Uterus (tissue), 4 donors: ENCODE results near the gene OOSP2. TPM values are rescaled to one million over a fixed set of nuclear protein-coding genes. Genes with fewer than 3 reads are reported as not detected.

Source experiments
- DNase-seq, 2 donors: peaks; one replicate each; pipeline ENCODE4 v3.0.0-alpha.2; 2019 to 2020
- H3K27ac ChIP-seq, 2 donors: fragments of 200-600 bp; sonication (generic); 1 replicate in 1 of 2; 2 replicates in 1 of 2; pipeline ENCODE4 v1.5.1; 2016 to 2018
- H3K27me3 ChIP-seq, 2 donors: fragments of 200-600 bp; sonication (generic); one replicate each; pipeline ENCODE4 v1.5.1; 2018 to 2019; ENCODE audit warnings: control low read depth in 1 of 2
- H3K36me3 ChIP-seq, 2 donors: fragments of 200-600 bp; sonication (generic); one replicate each; pipeline ENCODE4 v1.5.1; 2019; ENCODE audit warnings: control low read depth in 1 of 2
- H3K4me1 ChIP-seq, 2 donors: fragments of 200-600 bp; sonication (generic); one replicate each; pipeline ENCODE4 v1.5.1; 2018 to 2019; ENCODE audit warnings: control low read depth in 1 of 2
- H3K4me3 ChIP-seq, 2 donors: fragments of 200-600 bp; sonication (generic); 1 replicate in 1 of 2; 2 replicates in 1 of 2; pipeline ENCODE4 v1.5.1; 2018 to 2019; ENCODE audit warnings: mild to moderate bottlenecking in 1 of 2
- H3K9me3 ChIP-seq, 2 donors: fragments of 200-600 bp; sonication (generic); one replicate each; pipeline ENCODE4 v1.5.1; 2019; ENCODE audit warnings: control low read depth in 1 of 2
- POLR2A ChIP-seq, 2 donors: fragments of 450-650 bp; IDR thresholded peaks; one replicate each; pipeline ENCODE4 v1.6.1; 2016; ENCODE audit warnings: antibody characterized with exemption in 2 of 2, mild to moderate bottlenecking in 1 of 2, moderate library complexity in 1 of 2
- intact Hi-C: fragments of 100-400 bp; cut with DNase I; formaldehyde crosslinking; loops from one replicate; pipeline ENCODE4 v1.15.1; 2023; ENCODE audit warnings: low total_unique reads
- total RNA-seq, 4 donors: library from RNA; depleted of rRNA in 3 of 4; stranded (reverse); fragments of >200 nt in 3 of 4; gene quantifications; one replicate each; pipeline versions ENCODE4 v1.1.0 to v1.2.4, GENCODE V29; 2014 to 2023
- TF ChIP-seq, protein P1 (sequence below), 4 experiments: fragments of 200-600 bp in 2 of 4; fragments of 450-650 bp in 2 of 4; sonication (generic) in 2 of 4; IDR thresholded peaks; one replicate each; pipeline ENCODE4 v1.5.1; 2016 to 2019; ENCODE audit warnings: antibody characterized with exemption in 4 of 4, mild to moderate bottlenecking in 2 of 4, moderate library complexity in 1 of 4
- donor health status: DM: yes; HTN: yes; CAD: no.

Gene OOSP2
- total RNA-seq, 4 donors from 2014 or later: not detected

DNA sequence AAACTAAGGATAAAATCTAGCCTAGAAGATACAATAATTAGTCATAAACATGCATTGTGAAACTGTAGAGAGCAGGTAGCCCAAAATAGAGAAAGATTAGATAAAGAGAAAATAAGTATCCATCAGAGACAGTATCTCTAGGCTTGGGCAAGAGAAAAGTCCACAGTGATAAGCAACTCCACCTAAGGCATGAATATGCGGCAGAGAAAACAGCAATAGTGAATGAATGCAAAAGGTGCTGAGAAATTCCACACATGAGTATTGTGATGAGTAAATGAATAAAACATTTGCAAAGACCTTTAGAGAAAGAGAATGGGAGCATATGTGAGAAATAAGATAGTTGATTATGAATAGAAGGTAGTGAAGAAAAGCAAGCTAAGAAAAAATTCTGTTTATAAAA is 57.0 kb downstream of the OOSP2 start:
- H3K9me3 ChIP-seq: no peaks in the 10 kb centered on the region
- H3K27ac ChIP-seq: no peak overlapping the region
- no peaks in the 10 kb centered on the region for H3K4me1 ChIP-seq
- intact Hi-C loops: no loop called here
- TF ChIP-seq POLR2A (IDR thresholded peaks at IDR 0.05): no peak
- TF ChIP-seq, protein P1, sequence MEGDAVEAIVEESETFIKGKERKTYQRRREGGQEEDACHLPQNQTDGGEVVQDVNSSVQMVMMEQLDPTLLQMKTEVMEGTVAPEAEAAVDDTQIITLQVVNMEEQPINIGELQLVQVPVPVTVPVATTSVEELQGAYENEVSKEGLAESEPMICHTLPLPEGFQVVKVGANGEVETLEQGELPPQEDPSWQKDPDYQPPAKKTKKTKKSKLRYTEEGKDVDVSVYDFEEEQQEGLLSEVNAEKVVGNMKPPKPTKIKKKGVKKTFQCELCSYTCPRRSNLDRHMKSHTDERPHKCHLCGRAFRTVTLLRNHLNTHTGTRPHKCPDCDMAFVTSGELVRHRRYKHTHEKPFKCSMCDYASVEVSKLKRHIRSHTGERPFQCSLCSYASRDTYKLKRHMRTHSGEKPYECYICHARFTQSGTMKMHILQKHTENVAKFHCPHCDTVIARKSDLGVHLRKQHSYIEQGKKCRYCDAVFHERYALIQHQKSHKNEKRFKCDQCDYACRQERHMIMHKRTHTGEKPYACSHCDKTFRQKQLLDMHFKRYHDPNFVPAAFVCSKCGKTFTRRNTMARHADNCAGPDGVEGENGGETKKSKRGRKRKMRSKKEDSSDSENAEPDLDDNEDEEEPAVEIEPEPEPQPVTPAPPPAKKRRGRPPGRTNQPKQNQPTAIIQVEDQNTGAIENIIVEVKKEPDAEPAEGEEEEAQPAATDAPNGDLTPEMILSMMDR (IDR thresholded peaks at IDR 0.05): no peak
- H3K4me3 ChIP-seq: no peak overlapping the region
- no peak for DNase-seq
- H3K27me3 ChIP-seq: no peaks in the 10 kb centered on the region
- no peaks in the 10 kb centered on the region for H3K36me3 ChIP-seq

Other genes with a start within 250 kb of the OOSP2 start
- gene MRPL16, start 229.6 kb upstream of the OOSP2 start, total RNA-seq: 10 to 100 TPM; 14.3 to 64.4 (median 38.9) TPM
- gene CBLIF, start 194.9 kb upstream of the OOSP2 start, total RNA-seq: not detected
- not detected for gene TCN1, start 173.9 kb upstream of the OOSP2 start, total RNA-seq
- not detected for gene OOSP3, start 161.6 kb upstream of the OOSP2 start, total RNA-seq
- gene OOSP1, start 102.0 kb upstream of the OOSP2 start, total RNA-seq: not detected
- not detected for gene OOSP4A, start 76.4 kb upstream of the OOSP2 start, total RNA-seq
- gene OOSP4B, start 23.2 kb upstream of the OOSP2 start, total RNA-seq: not detected
- not detected for gene MS4A3, start 16.3 kb downstream of the OOSP2 start, total RNA-seq
- gene MS4A2, start 48.3 kb downstream of the OOSP2 start, total RNA-seq: 1 to 10 TPM in 2 of 4 donors, under 1 TPM in 2; 0.62 to 3.2 (median 0.88) TPM
- 10 to 100 TPM; 35.2 to 51.7 (median 40.3) TPM for gene MS4A6A, start 142.7 kb downstream of the OOSP2 start, total RNA-seq
- 1 to 10 TPM in 2 of 4 donors, not detected in 2; 1.8 to 2.5 TPM for gene MS4A4E, start 202.7 kb downstream of the OOSP2 start, total RNA-seq
- 10 to 100 TPM in 3 of 4 donors, 1 to 10 TPM in 1; 2.6 to 29.1 (median 14.3) TPM for gene MS4A4A, start 240.3 kb downstream of the OOSP2 start, total RNA-seq